Activated gamma-delta T cell treated with anti-CD3 and anti-CD28 coated beads, Interleukin-2, amount 50 U/mL, for 16 hours (primary cell): ENCODE results near the gene NR5A2.

Experiments
- DNase-seq: peaks from one replicate; pipeline ENCODE4 v3.0.0-alpha.2; 2020; ENCODE audit warnings: low read depth

Gene NR5A2

GRCh38 chr1:200205216-200205995 is 177.9 kb downstream of the NR5A2 start:
- no peak for DNase-seq

- DNase-seq: no peak
Measured at GRCh38 chr1:200206340-200206739, 178.8 kb downstream of the NR5A2 start.

GRCh38 chr1:200206761-200207160 is 179.3 kb downstream of the NR5A2 start:
- DNase-seq: no peak

GRCh38 chr1:200207711-200208126 is 180.2 kb downstream of the NR5A2 start:
- no peak for DNase-seq

GRCh38 chr1:200211157-200211556 is 183.6 kb downstream of the NR5A2 start:
- DNase-seq: no peak

- no peak for DNase-seq
Measured at GRCh38 chr1:200213392-200213791, 185.9 kb downstream of the NR5A2 start.

- no peak for DNase-seq
Measured at GRCh38 chr1:200213921-200214320, 186.4 kb downstream of the NR5A2 start.

GRCh38 chr1:200215350-200215749 is 187.8 kb downstream of the NR5A2 start:
- no peak for DNase-seq

- no peak for DNase-seq
Measured at GRCh38 chr1:200217703-200218102, 190.2 kb downstream of the NR5A2 start.

GRCh38 chr1:200221614-200222282 is 194.2 kb downstream of the NR5A2 start:
- no peak for DNase-seq

- no peak for DNase-seq
Measured at GRCh38 chr1:200223207-200223606, 195.7 kb downstream of the NR5A2 start.

GRCh38 chr1:200223613-200224012 is 196.1 kb downstream of the NR5A2 start:
- DNase-seq: no peak

GRCh38 chr1:200224315-200224714 is 196.8 kb downstream of the NR5A2 start:
- DNase-seq: no peak

- DNase-seq: no peak
Measured at GRCh38 chr1:200226268-200226968, 198.9 kb downstream of the NR5A2 start.

GRCh38 chr1:200226969-200227303 is 199.4 kb downstream of the NR5A2 start:
- DNase-seq: no peak
